Measurements from ENCODE around the gene CYP24A1.

DNA sequence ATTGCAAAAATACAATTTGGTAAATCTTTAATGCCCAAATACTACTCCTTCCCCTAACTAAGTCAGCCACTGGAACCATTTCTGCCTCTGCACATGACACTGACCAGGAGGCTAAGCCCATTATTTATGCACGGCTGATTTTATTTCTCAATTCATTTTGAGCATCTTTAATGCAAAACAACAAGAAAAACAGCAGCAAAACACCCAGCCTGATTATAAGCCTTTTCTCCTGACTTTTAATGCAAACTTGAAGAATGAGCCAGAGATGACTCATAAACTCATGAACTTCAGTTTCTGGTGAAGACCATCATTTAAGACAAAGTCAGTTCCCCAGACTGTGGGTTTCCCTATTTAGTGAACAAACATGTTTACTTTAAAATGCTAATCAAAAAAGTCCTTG is 51.6 kb downstream of the CYP24A1 start:
- TF ChIP-seq POLR2AphosphoS5 (IDR thresholded peaks at IDR 0.05; ENCODE audit: low read depth, low read length), result no peak
- TF ChIP-seq, protein P1, sequence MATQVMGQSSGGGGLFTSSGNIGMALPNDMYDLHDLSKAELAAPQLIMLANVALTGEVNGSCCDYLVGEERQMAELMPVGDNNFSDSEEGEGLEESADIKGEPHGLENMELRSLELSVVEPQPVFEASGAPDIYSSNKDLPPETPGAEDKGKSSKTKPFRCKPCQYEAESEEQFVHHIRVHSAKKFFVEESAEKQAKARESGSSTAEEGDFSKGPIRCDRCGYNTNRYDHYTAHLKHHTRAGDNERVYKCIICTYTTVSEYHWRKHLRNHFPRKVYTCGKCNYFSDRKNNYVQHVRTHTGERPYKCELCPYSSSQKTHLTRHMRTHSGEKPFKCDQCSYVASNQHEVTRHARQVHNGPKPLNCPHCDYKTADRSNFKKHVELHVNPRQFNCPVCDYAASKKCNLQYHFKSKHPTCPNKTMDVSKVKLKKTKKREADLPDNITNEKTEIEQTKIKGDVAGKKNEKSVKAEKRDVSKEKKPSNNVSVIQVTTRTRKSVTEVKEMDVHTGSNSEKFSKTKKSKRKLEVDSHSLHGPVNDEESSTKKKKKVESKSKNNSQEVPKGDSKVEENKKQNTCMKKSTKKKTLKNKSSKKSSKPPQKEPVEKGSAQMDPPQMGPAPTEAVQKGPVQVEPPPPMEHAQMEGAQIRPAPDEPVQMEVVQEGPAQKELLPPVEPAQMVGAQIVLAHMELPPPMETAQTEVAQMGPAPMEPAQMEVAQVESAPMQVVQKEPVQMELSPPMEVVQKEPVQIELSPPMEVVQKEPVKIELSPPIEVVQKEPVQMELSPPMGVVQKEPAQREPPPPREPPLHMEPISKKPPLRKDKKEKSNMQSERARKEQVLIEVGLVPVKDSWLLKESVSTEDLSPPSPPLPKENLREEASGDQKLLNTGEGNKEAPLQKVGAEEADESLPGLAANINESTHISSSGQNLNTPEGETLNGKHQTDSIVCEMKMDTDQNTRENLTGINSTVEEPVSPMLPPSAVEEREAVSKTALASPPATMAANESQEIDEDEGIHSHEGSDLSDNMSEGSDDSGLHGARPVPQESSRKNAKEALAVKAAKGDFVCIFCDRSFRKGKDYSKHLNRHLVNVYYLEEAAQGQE (IDR thresholded peaks at IDR 0.05; ENCODE audit: low read depth, low read length), result no peak

Measured in SK-N-SH (cell line).